Left cardiac atrium (tissue), 4 donors: ENCODE results near the gene TMEM258. TPM values are rescaled to one million over a fixed set of nuclear protein-coding genes. Genes with fewer than 3 reads are reported as not detected.

Source experiments
- ATAC-seq, 2 donors: fragments of 200-7000 bp; cut with Tn5 transposase; one replicate each; pipeline ENCODE4 v1.9.1; 2020; ENCODE audit warnings: mild to moderate bottlenecking in 2 of 2, moderate library complexity in 2 of 2
- DNase-seq: peaks from one replicate; pipeline ENCODE4 v3.0.0-alpha.2; 2020
- intact Hi-C, 2 donors: fragments of 100-400 bp; cut with DNase I; formaldehyde crosslinking; loops; one replicate each; pipeline versions ENCODE4 v1.14.1 to v1.15.1; 2022 to 2023
- total RNA-seq, 2 donors: library from RNA; stranded (reverse); fragmentation: NEBNext Ultra II Directional; extraction: Animal tissue kit (Norgen Biotek cat#: 25700); gene quantifications; one replicate each; pipeline ENCODE4 v1.2.1, GENCODE V29; 2021
- donor health status: DM: no; HTN: yes; CAD: no.
- donor health status: DM: no; HTN: yes; CAD: no; lungs with severe emphysema.
- donor health status: DM: yes; HTN: yes; CAD: no.
- donor health status: Dilated cardiomyopathy.

The TMEM258 gene
- total RNA-seq, 2 donors from 2014 or later, result 112 to 114 TPM

DNA sequence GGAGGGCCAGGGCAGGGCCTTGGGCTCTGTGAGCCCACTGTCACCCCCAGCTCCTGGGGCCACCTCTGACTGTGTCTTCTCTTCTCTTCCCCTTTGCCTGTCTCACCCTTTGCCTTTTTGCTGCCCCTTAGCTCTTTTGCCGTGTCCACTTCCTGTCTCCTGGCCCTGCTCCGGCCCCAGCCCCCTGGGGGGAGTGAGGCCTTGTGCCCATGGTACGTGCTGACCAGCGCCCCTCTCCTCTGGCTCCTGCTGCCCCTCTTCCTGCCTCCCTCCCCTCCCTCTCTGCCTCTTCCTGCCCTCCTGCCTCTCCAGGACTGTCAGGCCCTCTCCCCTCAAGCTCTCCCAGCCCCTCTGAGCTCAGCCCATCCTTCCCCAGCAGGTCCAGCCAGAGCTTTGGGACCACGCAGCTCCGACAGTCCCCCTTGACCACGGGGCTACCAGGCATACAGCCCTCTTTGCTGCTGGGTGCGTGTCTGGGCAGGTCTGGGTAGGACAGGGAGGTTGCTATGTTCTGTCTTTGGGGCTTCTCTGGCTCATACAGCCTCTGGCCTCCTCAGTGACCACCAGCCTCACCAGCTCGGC lies 11.7 kb downstream of the TMEM258 start:
- DNase-seq (no peak), ATAC-seq (no peak)
- intact Hi-C loops, result no loop called here

DNA sequence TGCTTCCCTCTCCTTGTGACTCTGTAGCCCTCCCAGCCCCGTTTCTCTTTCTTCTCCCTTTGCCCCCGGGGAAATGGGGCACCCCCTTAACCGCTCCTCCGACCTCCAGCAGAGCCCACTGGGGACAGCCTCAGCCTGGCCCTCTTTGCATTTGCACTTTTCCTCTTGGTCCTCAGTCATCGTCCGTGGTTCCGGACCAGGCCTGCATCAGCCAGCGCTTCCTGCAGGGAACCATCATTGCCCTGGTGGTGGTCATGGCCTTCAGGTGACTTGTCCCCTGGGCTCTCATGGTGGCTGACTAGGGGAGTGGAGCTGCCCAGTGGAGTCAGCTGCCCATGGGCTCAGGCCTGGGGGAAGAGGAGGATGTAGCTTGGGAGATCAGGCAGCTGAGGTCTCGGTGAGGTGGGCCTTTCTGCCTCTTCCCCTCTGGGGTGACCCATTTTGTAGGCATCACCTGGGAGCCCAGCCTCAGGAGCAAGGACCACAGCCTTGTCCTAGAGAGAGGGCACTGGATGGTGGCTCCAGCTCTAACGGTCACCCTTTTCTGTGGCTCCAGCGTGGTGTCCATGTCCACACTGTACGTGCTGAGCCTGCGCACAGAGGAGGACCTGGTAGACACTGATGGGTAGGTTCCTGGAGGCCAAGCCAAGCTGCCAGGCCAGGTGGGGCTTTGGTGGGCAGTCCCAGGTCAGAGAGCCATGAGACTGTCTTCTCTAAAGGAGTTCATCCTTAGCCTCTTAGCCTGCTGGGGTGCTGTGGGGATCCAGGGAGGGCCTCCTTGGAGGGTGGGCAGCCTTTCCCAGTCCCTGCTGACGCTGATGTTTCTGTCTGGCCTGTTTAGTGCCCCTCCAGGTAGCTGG lies 12.5 kb downstream of the TMEM258 start:
- DNase-seq (no peak), ATAC-seq (no peak)
- intact Hi-C loops, result no loop called here

DNA sequence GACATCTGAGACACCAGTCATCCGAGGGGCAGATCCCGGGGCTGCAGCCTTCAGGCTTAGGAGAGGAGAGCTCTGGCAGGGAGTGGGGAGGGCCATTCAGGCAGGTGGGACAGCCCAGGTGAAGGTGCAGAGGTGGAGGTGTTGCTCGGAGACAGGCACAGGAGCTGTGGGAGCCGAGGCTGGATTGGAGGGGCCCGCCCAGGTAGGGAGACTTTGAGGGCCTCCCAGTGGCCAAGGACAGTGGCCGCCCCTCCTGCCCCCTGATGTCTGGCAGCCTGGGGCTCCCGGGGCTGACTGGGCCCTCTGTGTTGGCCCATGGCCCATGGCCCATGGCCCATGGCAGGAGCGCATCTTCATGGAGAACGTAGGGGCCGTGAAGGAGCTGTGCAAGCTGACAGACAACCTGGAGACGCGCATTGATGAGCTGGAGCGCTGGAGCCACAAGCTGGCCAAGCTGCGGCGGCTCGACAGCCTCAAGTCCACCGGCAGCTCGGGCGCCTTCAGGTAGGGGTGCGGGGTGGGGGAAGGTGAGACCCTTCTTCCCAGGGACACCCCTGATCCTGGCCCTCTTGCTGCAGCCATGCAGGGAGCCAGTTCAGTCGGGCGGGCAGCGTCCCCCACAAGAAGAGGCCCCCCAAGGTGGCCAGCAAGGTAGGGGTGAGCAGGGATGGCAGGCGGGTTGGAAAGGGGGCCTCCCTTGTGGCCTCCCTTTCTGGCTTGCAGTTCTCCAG lies 13.3 kb downstream of the TMEM258 start:
- ATAC-seq (no peak), DNase-seq (no peak)
- intact Hi-C loops, result no loop called here

DNA sequence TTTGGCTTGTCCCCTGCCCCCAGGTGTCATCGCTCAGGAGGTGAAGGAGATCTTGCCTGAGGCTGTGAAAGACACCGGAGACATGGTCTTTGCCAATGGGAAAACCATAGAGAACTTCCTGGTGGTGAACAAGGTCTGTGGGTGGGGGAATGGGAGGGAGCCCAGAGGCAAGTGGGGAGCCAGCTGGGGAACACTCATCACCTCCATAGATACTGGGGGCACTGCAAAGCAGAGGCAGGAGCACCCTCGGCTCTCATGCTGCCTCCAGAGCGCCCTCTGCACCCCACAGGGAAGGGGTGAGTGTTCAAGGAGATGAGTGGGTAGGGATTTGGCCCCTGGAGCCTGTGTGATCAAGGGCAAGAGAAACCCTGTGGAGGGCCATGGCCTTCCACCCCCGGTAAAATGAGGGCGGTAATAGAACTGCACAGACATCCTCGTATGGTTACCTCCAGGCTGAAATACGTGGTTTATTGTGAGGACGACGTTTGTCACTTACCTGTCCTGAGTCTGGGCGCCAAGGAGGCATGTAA lies 14.0 kb downstream of the TMEM258 start:
- ATAC-seq, result no peak
- DNase-seq, result no peak
- intact Hi-C loops, result no loop called here

DNA sequence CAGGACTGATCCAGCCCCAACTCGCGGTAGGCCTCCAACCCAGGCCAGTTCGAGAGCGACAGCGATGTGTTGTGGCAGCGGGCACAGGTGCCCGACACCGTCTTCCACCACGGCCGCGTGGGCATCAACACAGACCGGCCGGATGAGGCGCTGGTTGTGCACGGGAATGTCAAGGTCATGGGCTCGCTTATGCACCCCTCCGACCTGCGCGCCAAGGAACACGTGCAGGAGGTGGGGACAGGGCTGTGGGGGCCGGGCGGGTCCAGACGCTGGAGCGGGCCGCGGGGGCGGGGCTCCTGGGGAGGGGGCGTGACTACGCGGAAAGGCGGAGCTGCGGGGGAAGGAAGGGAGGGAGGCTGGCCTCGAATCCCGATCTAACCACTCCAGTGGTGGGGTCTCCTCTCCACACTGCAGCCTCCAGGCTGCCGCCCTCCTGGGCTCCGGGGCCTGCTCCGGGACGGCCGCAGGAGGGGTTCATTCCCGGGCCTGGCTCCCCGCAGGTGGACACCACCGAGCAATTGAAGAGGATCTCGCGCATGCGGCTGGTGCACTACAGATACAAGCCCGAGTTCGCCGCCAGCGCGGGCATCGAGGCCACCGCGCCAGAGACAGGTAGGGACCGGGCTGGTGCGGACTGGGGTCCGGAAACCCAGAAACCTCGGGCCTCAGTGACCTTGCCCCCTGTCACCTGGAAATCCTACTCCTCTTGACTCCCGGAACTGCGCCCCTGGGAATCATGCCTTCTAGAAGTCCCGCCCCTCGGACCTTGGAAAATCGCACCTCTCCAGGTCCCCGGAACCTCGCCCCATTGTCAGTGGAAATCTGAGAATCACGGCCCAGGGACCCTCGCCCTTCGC lies 14.9 kb downstream of the TMEM258 start:
- DNase-seq (peak; percentile 55), ATAC-seq (peak; percentile 45 to 59)
- intact Hi-C loops, result no loop called here

DNA sequence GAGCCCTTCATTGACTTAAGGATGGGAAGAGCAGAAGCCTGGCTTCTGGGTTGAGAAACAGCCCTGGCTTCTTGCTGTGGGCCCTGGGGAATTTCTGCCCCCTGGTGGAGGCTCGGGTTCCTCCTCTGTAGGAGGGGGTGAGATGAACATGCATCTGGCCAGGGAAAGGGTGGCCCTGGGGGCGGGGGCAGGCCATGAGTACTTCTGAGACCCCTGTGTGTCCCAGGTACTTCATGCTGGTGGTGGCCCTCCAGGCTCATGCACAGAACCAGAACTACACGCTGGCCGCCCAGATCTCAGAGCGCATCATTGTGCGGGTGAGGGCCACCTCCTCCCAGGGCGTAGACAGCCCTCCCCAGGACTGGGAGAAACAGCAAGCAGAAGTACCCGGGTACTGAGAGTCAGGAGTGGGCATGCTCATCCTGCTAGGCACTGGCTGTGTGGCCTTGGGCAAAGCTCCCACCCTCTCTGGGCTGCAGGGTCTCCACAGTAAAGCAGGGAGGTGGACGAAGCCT lies 15.8 kb downstream of the TMEM258 start:
- peak; percentile 57 for DNase-seq
- peak in 1 of 2 donors; percentile 18 for ATAC-seq
- intact Hi-C loops, result no loop called here

DNA sequence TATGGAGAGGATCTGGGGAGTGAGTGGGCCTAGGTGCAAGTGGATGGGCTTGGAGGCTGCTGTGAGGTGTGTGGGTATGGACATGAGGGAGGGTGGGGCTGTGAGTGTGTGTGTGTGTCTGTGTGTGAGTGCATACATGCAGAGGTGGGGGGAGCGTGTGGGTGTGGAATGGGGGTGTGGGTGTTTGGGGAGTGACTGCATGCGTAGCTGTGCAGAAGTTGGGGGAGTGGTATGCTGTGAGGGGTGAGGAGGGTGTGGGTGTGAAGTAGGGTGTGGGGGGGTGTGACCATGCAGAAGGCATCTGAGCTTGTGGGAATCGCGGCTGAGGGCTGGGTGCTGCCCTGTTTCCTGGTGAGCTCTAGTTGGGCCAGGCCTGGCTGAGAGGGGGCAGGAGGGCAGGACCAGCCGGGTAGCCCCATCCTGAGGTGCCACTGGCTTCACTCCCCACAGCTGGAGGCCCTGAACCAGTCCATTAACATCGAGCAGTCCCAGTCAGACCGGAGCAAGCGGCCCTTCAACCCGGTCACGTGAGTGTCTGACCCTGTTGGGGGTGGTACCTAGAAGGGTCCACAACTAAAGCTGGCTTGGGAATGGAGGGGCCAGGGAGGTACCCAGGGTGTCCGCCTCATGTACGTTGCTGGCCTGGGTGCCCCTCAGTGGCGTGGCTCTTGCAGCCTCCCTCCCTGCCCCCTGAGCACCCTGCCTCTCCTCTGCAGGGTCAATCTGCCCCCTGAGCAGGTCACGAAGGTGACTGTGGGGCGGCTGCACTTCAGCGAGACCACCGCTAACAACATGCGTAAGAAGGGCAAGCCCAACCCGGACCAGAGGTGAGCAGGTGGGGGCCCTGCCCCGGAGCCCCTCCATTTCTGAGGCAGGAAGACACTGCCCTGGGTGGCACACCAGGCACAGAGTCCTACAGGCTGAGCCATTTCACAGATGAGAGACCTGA lies 16.5 kb downstream of the TMEM258 start:
- intact Hi-C loops, result no loop called here
- DNase-seq (peak; percentile 32), ATAC-seq (peak; percentile 14 to 45)

DNA sequence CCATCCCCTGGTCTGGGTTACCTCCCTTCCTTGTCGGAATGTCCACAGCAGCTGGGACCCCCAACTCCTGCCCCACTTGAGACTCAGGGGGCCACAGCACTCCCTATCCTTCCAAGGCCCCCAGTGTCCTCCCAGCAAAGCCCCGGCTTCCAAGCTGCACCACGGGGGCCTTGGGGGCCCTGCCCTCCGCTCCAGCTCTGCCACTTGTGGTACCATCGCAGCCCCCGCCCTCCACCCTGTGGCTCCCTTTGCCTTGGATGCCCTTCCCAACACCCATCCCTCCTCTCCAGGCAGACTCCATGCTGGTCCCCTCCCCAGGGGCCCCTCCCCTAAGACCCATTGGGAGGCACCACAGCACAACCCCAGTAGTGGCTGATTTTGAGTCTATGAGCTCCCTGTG lies 17.3 kb downstream of the TMEM258 start:
- DNase-seq (no peak), ATAC-seq (no peak)
- intact Hi-C loops, result no loop called here

DNA sequence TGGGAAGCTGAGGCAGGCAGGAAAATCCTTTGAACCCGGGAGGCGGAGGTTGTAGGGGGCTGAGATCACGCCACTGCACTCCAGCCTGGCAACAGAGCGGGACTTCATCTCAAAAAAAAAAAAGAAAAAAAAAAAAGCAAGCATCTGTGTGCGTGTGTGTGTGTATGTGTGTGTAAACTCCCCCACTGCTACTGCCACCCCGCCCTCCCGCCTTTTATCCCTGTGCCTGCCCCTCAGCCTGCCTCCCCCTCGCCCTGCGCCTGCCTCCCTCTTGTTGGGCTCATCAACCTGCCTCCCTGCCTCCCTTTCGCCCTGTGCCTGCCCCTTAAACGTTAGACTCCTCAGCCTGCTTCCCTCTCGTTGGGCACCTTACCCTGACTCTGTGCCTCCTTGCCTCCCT lies 18.0 kb downstream of the TMEM258 start:
- DNase-seq (no peak), ATAC-seq (no peak)
- intact Hi-C loops, result no loop called here

DNA sequence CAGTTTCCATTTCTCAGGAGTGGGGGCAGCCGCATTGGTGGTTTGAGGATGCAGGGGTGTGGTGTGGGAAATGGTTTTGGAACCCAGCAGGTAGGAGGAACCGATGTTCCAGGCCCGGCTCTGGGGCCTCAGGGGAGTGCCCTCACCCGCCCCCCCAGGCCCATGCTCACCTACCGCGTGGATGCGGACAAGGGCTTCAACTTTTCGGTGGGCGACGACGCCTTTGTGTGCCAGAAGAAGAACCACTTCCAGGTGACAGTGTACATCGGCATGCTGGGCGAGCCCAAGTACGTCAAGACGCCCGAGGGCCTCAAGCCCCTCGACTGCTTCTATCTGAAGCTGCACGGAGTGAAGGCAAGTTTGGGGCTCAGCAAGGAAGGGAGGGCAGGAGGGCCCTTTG lies 18.6 kb downstream of the TMEM258 start:
- intact Hi-C loops, result no loop called here
- ATAC-seq (no peak), DNase-seq (no peak)

DNA sequence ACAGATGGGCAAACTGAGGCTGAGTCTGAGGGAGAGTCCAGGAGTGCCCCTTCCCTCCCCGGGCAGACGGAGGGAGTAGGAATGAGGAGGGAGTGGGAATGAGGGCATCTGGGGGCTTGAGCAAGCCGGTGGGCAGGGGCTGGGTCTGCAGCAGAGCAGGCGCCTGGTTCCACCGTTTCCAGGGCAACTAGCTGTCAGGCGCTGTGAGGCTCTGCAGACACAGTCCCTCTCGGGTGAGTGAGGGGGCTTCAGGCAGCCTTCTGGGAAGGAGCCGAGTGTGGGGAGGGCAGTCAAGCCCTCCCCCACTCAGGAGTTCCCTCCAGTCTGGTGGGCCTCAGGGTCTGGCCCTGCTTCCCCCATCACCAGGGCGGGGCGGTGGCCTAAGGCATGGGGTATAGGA lies 19.0 kb downstream of the TMEM258 start:
- no peak for ATAC-seq
- intact Hi-C loops, result no loop called here
- DNase-seq, result no peak

DNA sequence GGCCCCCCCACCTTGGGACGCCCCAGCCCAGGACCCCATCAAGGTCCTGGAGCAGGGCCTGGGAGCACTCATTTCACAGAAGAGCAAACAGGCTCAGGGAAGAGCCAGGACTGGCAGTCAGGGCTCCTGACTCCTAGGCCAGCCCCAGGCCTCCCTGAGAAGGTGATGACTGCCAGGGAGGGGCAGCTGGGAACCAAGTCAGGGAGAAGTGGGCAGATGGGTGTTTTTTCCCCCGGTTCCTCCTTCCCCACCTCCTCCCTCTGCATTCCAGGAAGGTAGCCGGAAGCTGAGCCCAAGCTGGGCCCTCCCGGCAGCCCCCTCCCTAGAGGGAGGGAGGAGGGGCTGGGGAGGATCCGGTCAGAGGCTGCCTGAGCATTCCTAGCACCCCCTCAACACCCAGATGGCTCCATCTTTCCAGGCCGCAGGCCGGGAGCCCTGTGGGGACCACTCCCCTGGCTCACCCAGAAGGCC lies 20.4 kb downstream of the TMEM258 start:
- ATAC-seq (peak in 1 of 2 donors; percentile 19), DNase-seq (no peak)
- intact Hi-C loops, result no loop called here

DNA sequence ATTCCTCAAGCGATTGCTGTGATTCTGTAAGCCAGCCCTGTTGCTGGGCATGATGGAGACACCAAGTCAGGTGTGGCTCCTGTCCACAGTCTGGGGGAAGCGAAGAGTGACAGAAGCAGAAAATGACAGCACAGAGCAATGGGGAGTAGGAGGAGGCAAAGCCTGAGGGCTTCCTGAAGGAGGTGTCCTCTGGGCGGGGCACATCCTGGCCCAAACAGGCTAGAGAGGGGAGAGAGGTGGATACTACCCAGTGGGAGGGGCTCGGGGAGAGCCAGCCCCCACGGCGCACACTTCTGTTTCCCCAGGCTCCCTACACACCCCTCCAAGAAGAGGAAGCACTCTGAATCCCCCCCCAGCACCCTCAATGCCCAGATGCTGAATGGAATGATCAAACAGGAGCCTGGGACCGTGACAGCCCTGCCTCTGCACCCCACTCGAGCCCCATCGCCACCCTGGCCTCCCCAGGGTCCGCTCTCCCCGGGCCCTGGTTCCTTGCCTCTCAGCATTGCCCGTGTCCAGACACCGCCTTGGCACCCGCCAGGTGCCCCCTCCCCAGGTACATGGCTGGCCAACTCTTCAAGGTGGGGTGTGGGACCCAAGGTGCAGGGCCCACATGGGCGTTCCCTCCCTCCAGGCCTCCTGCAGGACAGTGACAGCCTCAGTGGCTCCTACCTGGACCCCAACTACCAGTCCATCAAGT lies 21.1 kb downstream of the TMEM258 start:
- no peak for ATAC-seq
- intact Hi-C loops, result no loop called here

DNA sequence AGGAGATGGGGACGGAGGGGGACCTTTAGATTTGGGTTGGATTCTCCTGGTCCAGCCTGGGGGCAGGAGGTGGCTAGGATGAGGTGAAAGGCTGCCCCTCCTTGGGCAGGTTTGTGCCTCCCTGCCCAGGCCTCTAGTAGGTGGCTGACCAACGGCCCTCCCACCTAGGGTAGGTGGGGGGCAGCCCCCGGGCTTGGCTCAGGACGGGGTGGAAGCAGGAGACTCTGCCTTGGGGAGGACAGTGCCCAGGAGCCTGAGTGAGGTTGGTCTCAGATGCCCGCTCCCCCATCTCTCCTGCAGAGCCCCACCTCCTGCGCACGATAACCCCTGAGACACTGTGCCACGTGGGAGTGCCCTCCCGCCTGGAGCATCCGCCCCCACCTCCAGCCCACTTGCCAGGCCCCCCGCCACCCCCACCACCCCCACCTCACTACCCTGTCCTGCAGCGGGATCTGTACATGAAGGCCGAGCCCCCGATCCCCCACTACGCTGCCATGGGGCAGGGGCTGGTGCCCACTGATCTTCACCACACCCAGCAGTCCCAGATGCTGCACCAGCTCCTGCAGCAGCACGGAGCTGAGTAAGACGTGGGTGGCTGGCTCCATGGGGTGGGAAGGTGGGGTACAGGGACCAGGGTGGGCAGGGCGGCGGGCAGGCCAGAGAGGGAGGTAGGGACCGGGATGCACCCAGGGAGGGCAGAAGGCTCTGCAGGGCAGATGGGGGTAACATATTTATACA lies 22.3 kb downstream of the TMEM258 start:
- ATAC-seq, result no peak
- no peak for DNase-seq
- intact Hi-C loops, result no loop called here

More for the DNA sequence above, 21.1 kb downstream of the TMEM258 start:
- no peak for DNase-seq

DNA sequence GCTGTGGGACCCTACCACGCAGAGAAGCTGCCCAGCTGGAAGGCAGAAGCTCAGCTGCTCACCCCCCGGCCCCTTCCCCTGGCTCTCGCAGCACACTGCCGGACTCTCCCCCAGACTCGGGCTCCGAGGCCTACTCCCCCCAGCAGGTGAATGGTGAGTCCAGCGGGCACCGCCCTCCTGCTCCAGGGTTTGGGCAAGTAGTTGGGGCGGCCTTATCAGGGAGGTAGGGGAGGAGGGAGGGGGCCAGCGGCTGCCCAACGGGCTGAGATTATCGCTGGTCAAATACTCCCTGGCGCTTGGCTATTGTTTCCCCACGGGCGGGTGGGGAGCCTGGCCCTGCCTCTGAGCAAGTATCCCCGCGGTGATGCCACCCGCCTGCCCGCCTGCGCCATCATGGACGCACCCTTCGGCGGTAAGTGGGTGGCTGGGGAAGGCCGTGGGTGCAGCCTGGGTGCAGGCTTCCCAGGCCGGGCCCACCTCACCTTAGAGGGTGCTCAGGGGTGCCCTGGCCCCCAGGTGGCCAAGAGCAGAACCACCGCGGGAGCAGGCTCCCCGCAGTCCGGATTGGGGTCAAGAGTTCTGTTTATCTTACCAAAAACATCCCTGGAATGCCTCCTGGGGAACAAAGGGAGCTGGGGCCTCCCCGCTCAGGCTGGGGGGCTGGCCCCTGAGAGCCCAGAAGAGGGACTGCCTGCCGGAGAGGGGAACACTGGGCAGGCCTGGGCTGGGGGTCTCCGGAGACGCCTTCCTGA lies 23.1 kb downstream of the TMEM258 start:
- no peak for DNase-seq
- peak; percentile 16 to 17 for ATAC-seq

More for the DNA sequence above, 23.1 kb downstream of the TMEM258 start:
- intact Hi-C loops, result no loop called here
